GM12864 (cell line): ENCODE results near the gene WWP2.
A peak's percentile ranks its signal among the peaks of the same experiment; 100 is the strongest.
"Not testable (repeated sequence)": the region's sequence is repeated elsewhere in the genome, so short reads cannot be mapped to it uniquely, and the experiment has no call there.

Experiments
- DNase-seq: peaks from one replicate; pipeline ENCODE4 v3.0.0-alpha.2; 2011; ENCODE audit warnings: low read depth
- H3K4me3 ChIP-seq: 2 replicates; pipeline ENCODE4 v1.5.1; 2011; ENCODE audit warnings: mild to moderate bottlenecking, low read depth, low read length, control low read depth
- TF ChIP-seq, protein P1 (sequence below): IDR thresholded peaks from 2 replicates; pipeline ENCODE4 v1.5.1; 2011; ENCODE audit warnings: low read depth, mild to moderate bottlenecking, moderate library complexity, low read length, control low read depth, inconsistent platforms; ENCODE audit errors: missing control alignments

The WWP2 gene

DNA sequence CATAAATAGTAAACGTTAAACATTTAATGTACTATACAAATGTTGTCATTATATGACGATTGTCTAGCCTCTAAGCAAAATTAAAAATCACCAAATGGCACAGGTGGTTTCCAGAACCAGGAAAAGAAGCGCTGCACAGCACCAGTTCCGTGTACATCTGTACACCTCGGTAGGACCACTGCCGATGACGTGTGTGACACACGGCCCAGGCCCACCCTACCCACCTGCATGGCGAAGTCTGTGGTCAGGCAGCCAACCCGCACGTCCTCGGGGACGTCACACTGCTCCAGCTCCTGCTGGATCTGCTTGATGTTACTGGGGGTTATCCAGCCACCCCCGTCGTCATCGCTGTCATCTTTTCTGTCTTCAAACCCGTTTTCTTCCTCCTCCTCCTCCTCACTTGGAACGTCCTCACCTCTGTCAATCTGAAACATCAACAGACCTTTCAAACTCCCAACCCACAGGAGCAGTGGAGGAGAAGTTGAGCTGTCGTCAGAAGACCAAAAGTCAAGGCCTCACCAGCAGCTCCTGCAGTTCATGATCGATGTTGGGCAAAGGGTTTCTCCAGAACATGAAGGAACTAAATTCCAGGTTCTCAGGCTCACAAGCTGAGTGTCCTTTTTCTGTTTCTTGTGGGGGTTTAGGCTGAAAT, 13.3 kb upstream of the WWP2 start:
- no peak overlapping the region for H3K4me3 ChIP-seq

DNA sequence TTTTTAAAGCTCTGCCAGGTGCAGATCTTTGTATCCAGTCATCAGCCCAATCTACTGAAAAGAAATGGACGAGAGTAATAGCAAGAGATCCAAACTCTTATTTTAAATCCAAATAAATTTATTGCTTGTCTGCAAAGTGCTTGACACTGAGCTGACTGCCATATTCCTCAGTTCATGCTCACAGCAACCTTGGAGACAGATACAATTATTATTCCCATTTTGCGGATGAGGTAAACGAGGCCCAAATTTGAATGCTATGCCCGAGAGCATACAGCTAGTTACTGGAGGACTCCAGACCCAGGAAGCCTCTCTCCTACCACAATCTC, 8.0 kb upstream of the WWP2 start:
- TF ChIP-seq, protein P1, sequence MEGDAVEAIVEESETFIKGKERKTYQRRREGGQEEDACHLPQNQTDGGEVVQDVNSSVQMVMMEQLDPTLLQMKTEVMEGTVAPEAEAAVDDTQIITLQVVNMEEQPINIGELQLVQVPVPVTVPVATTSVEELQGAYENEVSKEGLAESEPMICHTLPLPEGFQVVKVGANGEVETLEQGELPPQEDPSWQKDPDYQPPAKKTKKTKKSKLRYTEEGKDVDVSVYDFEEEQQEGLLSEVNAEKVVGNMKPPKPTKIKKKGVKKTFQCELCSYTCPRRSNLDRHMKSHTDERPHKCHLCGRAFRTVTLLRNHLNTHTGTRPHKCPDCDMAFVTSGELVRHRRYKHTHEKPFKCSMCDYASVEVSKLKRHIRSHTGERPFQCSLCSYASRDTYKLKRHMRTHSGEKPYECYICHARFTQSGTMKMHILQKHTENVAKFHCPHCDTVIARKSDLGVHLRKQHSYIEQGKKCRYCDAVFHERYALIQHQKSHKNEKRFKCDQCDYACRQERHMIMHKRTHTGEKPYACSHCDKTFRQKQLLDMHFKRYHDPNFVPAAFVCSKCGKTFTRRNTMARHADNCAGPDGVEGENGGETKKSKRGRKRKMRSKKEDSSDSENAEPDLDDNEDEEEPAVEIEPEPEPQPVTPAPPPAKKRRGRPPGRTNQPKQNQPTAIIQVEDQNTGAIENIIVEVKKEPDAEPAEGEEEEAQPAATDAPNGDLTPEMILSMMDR, result no peak
- peak overlapping the region; percentile 83 for H3K4me3 ChIP-seq
- no peak for DNase-seq

More for the DNA sequence above, 13.3 kb upstream of the WWP2 start:
- no peak for DNase-seq
- TF ChIP-seq, protein P1, result no peak

DNA sequence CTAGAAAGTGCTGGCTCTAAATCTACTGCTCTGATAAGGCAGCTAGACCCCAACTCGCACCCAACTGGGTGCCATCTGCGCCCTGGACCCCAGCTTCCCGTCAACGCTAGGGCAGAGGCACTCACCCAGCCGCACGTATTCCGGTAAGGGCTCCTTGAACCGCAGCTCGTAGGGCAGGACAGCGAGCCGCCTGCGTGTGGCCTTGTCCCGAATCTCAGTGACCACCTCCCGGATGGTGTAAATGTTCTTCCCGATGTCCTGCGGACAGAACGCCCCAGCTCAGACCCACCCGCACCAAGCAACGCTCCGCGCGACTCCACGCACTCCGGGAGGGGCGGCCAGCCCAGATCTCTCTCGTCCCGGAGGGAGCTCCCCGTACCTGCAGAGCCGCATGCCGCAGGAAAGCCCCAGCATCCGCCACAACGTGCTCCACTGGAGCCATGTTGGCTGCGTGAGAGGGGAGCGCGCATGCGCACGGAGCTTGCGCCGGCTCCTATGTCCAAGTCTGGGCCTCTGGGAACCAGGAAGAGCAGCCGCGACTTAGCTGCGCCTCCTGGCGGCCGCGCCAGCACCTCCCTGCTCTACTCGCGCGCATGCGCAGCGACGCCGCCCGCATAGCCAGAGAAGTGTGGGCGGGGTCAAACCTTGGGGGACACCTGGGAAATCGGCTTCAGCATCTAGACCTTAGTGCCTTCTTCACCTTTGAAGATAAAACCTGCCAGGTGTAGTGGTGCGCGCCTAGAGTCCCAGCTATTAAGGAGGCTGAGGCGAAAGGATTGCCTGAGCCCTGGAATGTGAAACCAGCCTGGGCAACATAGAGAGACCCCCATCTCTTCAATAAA, 7.4 kb upstream of the WWP2 start, which contains the start of gene NOB1:
Gene NOB1, minus strand, starts transcription at position 458 of the 842 bp plus-strand sequence. Its CDS starts 16 bp downstream, at position 442.
- TF ChIP-seq, protein P1, result peak; percentile 100
- peak; percentile 96 for DNase-seq
- H3K4me3 ChIP-seq, result peak within 1 kb of the TSS; percentile 83

DNA sequence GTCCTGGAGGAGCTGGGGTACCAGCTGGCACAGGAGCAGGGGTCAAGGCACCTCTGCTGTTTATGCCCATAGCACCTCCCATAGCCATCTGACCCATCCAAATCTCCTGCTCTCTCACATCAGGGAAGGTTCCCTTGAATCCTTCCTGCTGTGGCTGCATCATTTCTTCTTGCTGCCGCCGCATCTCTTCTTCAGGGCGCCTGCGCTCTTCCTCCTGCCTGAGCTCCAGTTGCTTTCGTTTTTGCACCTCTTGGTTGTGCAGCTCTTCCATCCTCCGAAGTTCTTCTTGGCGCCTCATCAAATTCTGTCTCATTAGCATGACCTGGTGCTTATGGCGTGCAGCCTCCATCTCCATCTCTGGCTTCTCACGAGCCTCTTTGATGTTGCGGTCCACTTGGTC, 5.4 kb upstream of the WWP2 start:
- TF ChIP-seq, protein P1, result no peak
- DNase-seq, result no peak
- H3K4me3 ChIP-seq, result no peak overlapping the region

DNA sequence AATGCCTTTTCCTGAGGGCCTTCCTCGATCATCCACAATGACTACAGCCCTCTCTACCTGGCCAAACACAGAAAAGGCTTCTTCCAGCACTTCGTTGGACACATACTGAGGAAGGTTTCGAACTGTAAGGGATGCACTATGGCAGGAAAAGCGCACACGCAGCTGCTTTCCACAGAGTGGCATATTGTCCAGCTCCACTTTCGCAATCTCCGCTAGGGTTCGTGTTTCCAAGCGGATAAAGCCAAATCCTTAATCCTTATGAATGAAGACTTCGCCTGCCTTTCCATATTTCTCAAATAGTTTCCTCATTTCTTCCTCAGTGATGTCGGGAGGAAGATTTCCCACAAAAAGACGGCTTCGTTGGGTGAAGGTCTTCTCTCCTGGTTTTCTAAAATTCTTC, 4.8 kb upstream of the WWP2 start:
- DNase-seq, H3K4me3 ChIP-seq: not testable (repeated sequence)

DNA sequence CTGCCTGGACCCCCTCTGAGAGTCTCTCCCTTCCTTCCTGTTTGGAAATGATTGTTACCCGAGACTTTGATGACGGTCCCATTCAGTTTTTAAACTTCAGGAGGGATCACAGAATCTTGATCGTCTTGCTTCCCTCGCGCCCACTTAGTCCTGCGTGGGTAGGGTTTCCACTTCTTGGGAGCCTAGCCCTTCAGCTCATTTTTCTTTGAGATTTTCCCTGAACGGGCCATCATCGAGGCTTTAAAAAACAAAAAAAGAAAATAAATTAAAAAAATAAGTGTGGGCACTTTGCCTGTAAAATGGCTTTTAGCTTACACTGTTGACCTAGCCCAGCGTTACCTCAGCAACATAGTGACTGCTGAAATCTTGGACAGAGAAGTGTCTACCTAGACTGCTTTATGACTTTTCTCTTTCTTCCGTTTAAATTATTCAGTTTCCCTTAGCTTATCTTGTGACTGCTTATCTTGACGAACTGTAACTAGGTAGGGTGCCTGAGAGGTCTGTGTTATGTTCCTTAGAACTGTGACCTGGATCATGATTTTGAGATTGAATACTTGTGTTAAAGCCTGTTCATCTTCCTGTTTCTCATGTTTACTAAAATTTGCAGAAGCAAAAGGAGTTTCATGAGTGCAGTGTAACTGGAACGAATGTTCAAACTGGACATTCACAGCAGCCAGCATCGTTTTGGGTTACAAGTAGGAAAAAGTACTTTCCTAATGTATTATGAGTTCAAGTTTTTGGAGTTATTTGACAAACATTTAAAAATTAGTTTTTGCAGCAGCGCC, 874 bp downstream of the WWP2 start:
- TF ChIP-seq, protein P1, result no peak
- H3K4me3 ChIP-seq, result peak overlapping the region; percentile 79
- DNase-seq, result no peak

DNA sequence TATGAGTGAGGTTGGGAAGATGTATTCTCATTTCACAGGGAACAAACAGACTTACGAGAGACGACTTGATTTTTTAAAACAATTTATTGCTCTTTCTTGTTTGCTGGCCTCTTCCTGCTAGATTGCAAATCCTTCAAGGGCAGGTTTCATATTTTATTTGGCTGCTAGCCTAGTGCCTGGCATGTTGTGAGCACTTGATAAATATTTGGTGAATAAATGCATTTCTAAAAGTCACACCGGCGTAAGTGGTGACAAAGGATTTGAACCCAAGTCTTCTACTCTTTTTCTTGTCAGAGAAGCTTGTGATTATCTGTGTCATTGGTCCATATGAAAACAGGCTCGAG, 1.4 kb downstream of the WWP2 start:
- DNase-seq, result no peak
- no peak overlapping the region; the same call in 1 of the 2 replicates for H3K4me3 ChIP-seq
- TF ChIP-seq, protein P1, result no peak
